OCI-LY1 (cell line): ENCODE results near the gene SLC25A21.

ENCODE experiments used
- H2AFZ ChIP-seq: fragments of 200-600 bp; sonication (generic), shearing (Covaris generic); 2 replicates; pipeline ENCODE4 v1.6.0; 2014; ENCODE audit warnings: antibody characterized with exemption, mild to moderate bottlenecking, low read length
- H3F3A ChIP-seq: fragments of 200-600 bp; sonication (generic), shearing (Covaris generic); 2 replicates; pipeline ENCODE4 v1.6.0; 2014; ENCODE audit warnings: mild to moderate bottlenecking, antibody characterized with exemption, low read length, moderate library complexity; ENCODE audit not compliant: insufficient read depth
- H3K27ac ChIP-seq: fragments of 200-600 bp; sonication (generic); 2 replicates; pipeline ENCODE4 v1.5.1; 2014; ENCODE audit warnings: low read length, mixed run types, mild to moderate bottlenecking, low read depth; ENCODE audit not compliant: poor library complexity, severe bottlenecking
- H3K27me3 ChIP-seq: fragments of 200-600 bp; sonication (generic); 2 replicates; pipeline ENCODE4 v1.6.0; 2014; ENCODE audit warnings: antibody characterized with exemption, mild to moderate bottlenecking, low read length, moderate library complexity; ENCODE audit not compliant: insufficient read depth
- H3K36me3 ChIP-seq: fragments of 200-600 bp; sonication (generic); 2 replicates; pipeline ENCODE4 v1.6.1; 2014; ENCODE audit warnings: mild to moderate bottlenecking, antibody characterized with exemption, low read length, moderate library complexity, mixed read lengths; ENCODE audit not compliant: insufficient read depth
- H3K4me1 ChIP-seq: fragments of 200-600 bp; sonication (generic); 2 replicates; pipeline ENCODE4 v1.5.1; 2014; ENCODE audit warnings: mild to moderate bottlenecking, low read length, moderate library complexity; ENCODE audit not compliant: insufficient read depth, severe bottlenecking
- H3K4me2 ChIP-seq: fragments of 200-600 bp; sonication (generic), shearing (Covaris generic); 2 replicates; pipeline ENCODE4 v1.6.1; 2014; ENCODE audit warnings: low read length
- H3K4me3 ChIP-seq: fragments of 200-600 bp; sonication (generic); 2 replicates; pipeline ENCODE4 v1.5.1; 2014; ENCODE audit warnings: low read length, low read depth, mild to moderate bottlenecking, mixed read lengths; ENCODE audit not compliant: poor library complexity, severe bottlenecking
- H3K79me2 ChIP-seq: fragments of 200-600 bp; shearing (Covaris generic); 2 replicates; pipeline ENCODE4 v1.6.1; 2016; ENCODE audit warnings: mixed run types, low read length, mixed read lengths; ENCODE audit not compliant: insufficient read depth
- H3K9ac ChIP-seq: fragments of 200-600 bp; sonication (generic), shearing (Covaris generic); 2 replicates; pipeline ENCODE4 v1.6.1; 2014; ENCODE audit warnings: mild to moderate bottlenecking, low read length, mixed read lengths
- H3K9me2 ChIP-seq: fragments of 200-600 bp; sonication (generic), shearing (Covaris generic); 2 replicates; pipeline ENCODE4 v1.6.1; 2014; ENCODE audit warnings: low read depth, mild to moderate bottlenecking, low read length, mixed read lengths
- H3K9me3 ChIP-seq: fragments of 200-600 bp; shearing (Covaris generic); 2 replicates; pipeline ENCODE4 v1.6.1; 2014; ENCODE audit warnings: low read length, mixed read lengths
- H4K20me1 ChIP-seq: fragments of 200-600 bp; sonication (generic), shearing (Covaris generic); 2 replicates; pipeline ENCODE4 v1.6.0; 2016; ENCODE audit warnings: mild to moderate bottlenecking, low read length; ENCODE audit not compliant: insufficient read depth
- EZH2 ChIP-seq: fragments of 200-600 bp; sonication (generic), shearing (Covaris generic); IDR thresholded peaks from 2 replicates; pipeline ENCODE4 v1.8.0; 2017; ENCODE audit warnings: borderline replicate concordance, mixed run types, mild to moderate bottlenecking, antibody characterized with exemption, low read length, moderate library complexity, mixed read lengths
- TF ChIP-seq, protein P1 (sequence below): fragments of 200-600 bp; sonication (generic), shearing (Covaris generic); IDR thresholded peaks from 2 replicates; pipeline ENCODE4 v1.5.1; 2017; ENCODE audit warnings: mild to moderate bottlenecking, antibody characterized with exemption, low read length, moderate library complexity, mixed read lengths

SLC25A21 gene

DNA sequence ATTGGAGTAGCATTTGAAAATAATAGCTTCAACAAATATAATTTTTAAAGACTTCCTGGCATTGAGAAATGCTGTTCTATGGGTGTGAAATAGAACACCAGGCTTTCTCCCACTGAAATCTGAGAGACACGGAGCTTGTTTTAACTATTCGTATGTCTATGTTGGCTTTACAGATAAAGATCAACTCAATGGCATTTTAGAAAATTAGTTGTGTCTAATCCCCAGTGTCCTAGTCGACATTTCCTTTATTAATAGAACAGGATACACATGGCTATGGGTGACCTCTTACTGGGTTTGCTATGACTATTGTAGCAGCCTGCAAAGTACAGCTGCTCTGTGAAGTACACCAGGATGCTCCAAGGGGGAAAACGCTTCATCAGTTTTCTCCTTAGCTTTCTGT lies 159.3 kb downstream of the SLC25A21 start:
- Histone ChIP-seq H3K79me2 (no peaks in the 10 kb centered on the region), H2AFZ (no peak overlapping the region), H3K4me3 (no peak overlapping the region), H3K27ac (no peak overlapping the region), H3K9me2 (no peaks in the 10 kb centered on the region), H3K9ac (no peak overlapping the region), H3K4me1 (no peaks in the 10 kb centered on the region), H3K36me3 (no peaks in the 10 kb centered on the region), H3K9me3 (no peaks in the 10 kb centered on the region), H3K27me3 (no peaks in the 10 kb centered on the region), H3F3A (no peaks in the 10 kb centered on the region), H3K4me2 (no peak overlapping the region), H4K20me1 (no peaks in the 10 kb centered on the region)
- no peak for TF ChIP-seq EZH2
- TF ChIP-seq, protein P1, sequence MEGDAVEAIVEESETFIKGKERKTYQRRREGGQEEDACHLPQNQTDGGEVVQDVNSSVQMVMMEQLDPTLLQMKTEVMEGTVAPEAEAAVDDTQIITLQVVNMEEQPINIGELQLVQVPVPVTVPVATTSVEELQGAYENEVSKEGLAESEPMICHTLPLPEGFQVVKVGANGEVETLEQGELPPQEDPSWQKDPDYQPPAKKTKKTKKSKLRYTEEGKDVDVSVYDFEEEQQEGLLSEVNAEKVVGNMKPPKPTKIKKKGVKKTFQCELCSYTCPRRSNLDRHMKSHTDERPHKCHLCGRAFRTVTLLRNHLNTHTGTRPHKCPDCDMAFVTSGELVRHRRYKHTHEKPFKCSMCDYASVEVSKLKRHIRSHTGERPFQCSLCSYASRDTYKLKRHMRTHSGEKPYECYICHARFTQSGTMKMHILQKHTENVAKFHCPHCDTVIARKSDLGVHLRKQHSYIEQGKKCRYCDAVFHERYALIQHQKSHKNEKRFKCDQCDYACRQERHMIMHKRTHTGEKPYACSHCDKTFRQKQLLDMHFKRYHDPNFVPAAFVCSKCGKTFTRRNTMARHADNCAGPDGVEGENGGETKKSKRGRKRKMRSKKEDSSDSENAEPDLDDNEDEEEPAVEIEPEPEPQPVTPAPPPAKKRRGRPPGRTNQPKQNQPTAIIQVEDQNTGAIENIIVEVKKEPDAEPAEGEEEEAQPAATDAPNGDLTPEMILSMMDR = no peak

DNA sequence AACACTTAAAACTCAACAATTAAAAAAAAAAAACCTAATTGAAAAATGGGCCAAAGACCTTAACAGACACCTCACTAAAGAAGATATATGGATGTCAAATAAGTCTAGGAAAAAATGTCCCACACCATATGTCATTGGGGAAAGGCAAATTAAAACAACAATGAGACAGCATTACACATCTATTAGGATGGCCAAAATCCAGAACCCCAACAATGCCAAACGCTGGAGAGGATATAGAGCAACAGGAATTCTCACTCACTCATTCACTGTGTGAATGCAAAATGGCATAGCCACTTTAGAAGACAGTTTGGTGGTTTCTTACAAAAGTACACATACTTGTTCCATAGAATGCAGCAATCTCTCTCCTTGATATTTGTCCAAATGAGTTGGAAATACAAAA lies 173.7 kb downstream of the SLC25A21 start:
- TF ChIP-seq, protein P1 = no peak
- no peak for TF ChIP-seq EZH2
- no peaks in the 10 kb centered on the region for H3K9me2 ChIP-seq
- no peak overlapping the region for H3K9ac ChIP-seq
- H3K4me3 ChIP-seq = no peak overlapping the region
- H3K36me3 ChIP-seq = no peaks in the 10 kb centered on the region
- H2AFZ ChIP-seq = no peak overlapping the region
- no peaks in the 10 kb centered on the region for H3K79me2 ChIP-seq
- H3K4me1 ChIP-seq = no peaks in the 10 kb centered on the region
- H4K20me1 ChIP-seq = no peaks in the 10 kb centered on the region
- H3K4me2 ChIP-seq = no peak overlapping the region
- H3K27me3 ChIP-seq = no peaks in the 10 kb centered on the region
- H3F3A ChIP-seq = no peaks in the 10 kb centered on the region
- H3K9me3 ChIP-seq = no peaks in the 10 kb centered on the region
- H3K27ac ChIP-seq = no peak overlapping the region

DNA sequence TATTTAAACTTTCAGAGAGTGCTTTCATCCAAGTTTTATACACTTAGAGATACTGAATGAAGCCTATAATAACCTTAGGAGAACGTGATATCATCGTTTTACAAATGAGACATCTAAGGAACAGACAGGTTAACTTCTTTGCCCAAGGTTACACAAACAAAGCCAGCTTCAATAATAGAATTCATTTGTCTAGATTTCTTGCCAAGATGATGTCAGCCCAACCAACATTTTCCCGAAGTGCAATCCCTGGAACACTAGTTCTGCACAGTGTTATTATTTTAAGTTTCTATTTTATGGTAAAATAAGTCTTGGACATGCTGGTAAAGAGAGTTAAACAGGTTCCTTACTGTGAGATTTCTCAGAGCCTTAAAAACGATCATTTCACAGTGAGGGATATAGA lies 174.6 kb downstream of the SLC25A21 start:
- Histone ChIP-seq H3K9me2 (no peaks in the 10 kb centered on the region), H3K79me2 (no peaks in the 10 kb centered on the region), H4K20me1 (no peaks in the 10 kb centered on the region), H3K9ac (no peak overlapping the region), H3K4me3 (no peak overlapping the region), H3K4me2 (no peak overlapping the region), H3K9me3 (no peaks in the 10 kb centered on the region), H3K4me1 (no peaks in the 10 kb centered on the region), H2AFZ (no peak overlapping the region), H3K27me3 (no peaks in the 10 kb centered on the region), H3K36me3 (no peaks in the 10 kb centered on the region), H3F3A (no peaks in the 10 kb centered on the region), H3K27ac (no peak overlapping the region)
- TF ChIP-seq EZH2 = no peak
- TF ChIP-seq, protein P1 = no peak
